HG03575 (cell line): ENCODE data around the gene MSRB3.

Experiments
- ATAC-seq: cut with Tn5 transposase; IDR thresholded peaks from one replicate; pipeline ENCODE4 v1.9.1; 2021; ENCODE audit not compliant: unreplicated experiment, insufficient number of reproducible peaks, low FRiP score; ENCODE audit errors: extremely low read depth

The MSRB3 gene

DNA sequence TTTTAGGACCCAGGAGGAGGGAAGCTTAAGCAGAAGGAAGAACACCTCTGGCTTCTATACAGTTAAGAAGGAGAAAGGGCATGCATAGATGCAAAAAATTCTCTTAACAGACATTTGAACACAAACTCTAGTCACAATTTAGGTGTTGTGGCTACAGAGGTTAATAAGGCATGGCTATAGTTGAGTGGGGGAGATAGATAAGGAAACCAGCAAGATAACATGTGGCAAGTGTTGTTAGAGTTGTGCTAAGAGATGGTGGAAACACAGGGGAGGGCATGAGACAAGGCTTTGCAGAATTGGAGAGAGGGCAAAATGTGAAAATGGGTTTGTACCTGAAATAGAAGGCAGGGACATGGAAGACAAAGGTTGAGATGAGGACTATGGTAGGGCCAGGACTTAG is 88.9 kb downstream of the MSRB3 start:
- ATAC-seq, result no peak

DNA sequence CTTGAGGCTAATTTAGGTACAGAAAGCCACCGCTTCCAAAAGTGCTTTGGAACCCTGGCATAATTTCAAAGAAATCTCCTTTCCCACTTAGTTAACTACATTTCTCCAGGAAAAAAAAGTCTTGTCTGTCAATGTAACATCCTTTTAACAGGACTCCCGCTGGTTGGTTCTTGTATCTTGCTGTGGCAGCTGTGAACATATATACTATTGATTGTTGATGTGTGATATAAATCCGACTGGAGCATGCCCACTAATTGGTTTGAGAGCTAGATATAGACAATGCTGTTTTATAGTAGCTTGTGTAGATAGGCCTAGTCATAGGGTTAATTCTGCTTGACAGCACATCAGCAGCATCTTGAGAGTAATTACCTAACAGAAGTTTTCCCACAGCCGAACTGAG is 89.6 kb downstream of the MSRB3 start:
- no peak for ATAC-seq

DNA sequence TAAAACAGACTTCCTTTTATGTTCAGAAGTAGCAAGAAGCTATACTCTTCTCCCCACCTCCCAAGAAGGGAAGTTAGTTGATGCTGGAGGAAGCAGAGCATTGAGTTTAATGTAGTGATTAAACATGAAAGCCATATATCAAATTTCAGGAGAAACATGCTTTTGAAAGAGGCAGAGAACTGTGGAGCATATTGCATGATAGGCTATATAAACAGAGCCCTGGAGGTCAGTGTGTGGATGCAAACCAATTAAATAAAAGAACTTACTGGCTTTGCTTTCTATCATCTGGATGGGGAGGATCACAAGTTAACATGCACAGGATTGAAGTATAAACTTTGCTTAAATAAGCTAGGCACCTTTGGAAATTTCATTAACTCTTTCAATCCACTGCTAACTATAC is 94.1 kb downstream of the MSRB3 start:
- no peak for ATAC-seq

DNA sequence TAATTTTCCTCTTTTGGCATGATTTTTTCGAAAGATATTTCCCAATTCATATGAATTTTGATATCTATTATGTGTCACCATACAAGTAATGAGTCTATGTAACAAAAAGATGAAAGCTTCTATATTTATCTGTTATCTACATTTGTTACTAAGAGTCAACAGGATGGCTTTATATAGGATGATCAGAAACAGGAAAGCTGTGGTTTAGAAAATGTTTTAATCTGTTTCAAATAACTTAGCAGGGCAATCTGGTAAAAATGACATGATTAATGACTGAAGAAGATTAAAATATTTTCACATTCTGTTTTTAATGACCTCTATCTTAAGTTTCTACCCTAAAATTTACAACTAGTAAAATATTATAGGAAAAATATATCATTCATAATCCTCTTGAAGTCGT is 105.8 kb downstream of the MSRB3 start:
- no peak for ATAC-seq

DNA sequence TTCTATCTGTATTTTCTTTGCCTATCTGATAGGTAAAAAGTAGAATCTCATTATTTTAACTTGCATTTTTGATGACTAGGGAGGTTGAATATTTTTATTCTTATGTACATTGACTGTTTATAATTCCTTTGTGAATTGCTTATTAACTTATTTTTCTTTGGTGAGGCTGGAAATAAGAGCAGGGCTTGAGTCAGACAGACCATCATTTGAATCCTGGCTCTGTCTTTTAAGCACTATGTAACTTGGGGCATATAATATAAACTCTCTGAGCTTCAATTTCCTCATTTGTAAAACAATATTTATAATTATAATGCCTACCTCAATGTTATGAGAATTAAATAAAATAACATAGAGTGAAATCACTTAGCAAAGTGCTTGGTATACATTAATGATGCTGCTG is 108.9 kb downstream of the MSRB3 start:
- no peak for ATAC-seq

DNA sequence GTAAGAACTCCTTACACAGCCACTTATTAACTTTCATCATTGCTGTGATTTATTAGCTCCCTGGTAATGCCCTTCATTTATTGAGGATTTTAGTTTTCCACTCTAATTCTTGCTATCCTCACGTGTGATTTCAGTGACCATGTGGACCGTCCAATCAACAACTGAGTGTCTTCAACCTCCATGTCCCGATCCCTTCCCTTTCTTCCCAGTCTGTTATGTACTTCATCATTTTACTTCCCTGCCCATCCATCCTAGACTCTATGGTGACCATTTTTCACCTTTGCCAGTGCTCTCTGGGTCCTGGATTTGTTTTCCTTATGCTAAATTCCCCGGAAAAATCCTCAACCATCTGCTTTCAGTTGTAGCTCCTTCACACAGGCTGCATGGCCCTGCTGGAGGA is 111.0 kb downstream of the MSRB3 start:
- ATAC-seq, result no peak

DNA sequence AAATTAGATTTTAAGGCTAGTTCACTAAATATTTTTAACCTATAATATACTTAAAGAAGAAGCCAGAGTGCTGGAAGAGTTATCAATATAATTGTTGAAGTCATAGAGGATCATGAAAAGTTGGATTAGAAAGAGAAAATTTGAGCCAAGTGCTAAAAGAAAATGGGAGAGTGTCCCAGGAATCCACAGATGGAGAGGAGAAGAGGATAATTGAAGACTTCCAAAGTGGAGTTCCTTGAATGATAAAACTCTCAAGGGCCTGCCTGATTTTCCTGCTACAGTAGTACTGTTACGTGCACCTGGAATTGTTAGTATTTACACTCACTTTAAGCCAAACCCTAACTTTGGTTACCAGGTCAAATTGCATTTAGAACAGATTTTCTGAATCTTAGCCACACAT is 113.2 kb downstream of the MSRB3 start:
- no peak for ATAC-seq

DNA sequence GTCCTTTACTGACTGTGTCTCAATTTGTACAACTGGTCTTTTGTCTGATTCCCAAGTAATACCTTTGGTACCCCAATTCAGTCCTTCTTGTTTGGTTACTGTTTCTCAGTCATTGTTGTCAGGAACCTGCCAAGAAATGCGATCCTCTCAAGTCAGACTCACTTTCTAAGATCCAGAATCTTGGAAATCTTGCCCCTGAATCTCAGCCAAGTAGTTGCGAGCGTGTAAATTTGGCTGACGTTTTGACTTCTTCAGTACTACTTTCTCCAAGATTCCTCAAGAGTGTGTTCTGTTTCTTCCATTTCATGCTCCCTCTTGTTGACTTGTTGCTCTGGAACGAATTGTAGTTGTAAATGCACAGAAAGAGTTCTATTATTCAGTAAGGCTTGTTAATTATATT is 114.0 kb downstream of the MSRB3 start:
- ATAC-seq, result no peak

DNA sequence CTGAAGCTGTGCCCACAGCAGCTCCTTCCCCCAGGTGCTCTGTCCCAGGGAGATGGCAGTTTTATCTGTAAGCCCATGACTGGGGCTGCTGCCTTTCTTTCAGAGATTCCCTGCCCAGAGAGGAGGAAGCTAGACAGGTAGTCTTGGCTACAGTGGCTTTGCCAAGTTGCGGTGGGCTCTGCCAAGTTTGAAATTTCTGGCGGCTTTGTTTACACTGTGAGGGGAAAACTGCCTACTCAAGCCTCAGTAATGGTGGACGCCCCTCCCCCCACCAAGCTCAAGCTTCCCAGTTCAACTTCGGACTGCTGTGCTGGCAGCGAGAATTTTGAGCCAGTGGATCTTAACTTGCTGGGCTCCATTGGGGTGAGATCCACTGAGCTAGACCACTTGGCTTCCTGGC is 124.7 kb downstream of the MSRB3 start:
- ATAC-seq, result no peak

DNA sequence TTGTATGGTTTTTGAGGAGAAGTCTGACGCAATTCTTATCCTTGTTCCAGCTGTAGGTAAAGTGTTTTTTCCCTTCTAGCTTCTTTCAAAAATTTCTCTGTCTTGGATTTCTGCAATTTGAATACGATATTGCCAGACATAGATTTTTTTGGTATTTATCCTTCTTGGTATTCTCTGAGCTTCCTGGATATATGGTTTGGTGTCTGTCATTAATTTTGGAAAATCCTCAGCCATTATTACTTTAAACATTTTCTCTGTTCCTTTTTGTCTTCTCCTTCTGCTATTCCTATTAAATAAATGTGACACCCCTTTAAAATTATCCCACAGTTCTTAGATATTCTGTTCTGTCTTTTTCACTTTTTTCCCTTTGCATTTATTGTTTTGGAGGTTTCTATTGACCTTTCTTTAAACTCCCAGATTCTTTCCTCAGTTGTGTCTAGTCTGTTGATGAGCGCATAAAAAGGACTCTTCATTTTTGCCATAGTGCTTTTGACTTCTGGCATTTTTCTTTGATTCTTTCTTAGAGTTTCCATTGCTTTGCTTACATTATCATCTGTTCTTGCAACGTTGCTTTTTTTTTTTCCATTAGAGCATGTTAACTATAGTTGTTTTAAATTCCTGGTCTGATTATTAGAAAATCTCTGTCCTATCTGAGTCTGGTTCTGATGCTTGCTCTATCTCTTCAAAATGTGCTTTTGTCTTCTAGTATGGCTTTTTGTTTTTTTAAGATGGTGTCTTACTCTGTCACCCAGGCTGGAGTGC is 129.1 kb downstream of the MSRB3 start:
- ATAC-seq, result no peak

DNA sequence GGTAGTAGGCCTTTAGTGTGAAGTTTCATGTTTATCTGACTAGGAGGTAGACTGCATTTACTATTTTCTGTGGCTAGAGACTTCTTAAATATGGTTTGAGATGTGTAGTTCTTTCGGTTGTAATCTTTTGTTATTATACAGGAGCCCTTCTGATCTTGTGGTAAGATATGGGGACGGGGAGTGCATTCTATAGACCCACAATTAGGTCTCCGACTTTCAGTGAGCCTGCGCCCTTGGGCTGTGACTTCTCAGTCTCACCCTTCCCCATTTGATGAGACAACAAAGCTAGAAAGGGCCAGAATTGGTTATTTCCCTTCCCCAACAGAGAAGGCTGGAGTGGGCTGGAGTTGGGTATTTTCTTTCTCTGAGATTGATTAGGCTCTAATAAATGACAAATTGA is 130.0 kb downstream of the MSRB3 start:
- no peak for ATAC-seq

DNA sequence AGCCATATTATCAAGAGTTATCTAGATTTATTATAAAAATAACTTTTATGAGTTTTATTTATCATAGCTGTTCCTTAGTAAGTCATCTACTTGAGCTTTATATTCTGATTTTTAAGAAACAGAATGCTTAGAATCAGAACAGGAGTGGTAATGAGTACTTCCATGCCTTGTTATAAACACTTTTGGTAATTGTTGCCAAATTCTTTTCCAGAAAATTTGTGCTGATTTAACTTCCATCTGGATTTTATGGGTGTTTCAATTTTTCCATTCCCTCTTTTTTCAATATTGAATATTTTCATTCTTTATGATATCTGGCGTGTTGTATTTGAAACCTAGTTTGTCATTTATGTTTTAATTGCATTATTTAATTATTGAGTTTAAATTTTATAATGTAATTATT is 131.2 kb downstream of the MSRB3 start:
- ATAC-seq, result no peak

DNA sequence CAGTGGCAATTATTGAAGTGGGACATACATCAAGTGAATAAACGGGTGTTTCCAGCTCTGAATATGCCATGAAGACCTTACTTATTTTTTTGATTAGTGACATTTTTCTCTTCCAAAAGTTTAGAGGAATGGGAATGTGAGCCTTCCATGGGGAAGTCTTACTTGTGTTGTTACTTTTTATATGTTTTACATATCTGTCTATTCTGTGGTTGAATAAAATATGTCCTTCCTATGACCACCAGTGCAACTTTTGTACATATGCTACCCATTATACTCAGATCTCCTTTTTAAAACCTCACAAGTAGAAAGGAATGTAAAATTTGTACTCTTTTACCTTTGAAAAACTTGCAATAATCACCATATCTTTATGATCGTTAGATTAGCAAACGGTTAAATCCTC is 132.7 kb downstream of the MSRB3 start:
- ATAC-seq, result no peak

DNA sequence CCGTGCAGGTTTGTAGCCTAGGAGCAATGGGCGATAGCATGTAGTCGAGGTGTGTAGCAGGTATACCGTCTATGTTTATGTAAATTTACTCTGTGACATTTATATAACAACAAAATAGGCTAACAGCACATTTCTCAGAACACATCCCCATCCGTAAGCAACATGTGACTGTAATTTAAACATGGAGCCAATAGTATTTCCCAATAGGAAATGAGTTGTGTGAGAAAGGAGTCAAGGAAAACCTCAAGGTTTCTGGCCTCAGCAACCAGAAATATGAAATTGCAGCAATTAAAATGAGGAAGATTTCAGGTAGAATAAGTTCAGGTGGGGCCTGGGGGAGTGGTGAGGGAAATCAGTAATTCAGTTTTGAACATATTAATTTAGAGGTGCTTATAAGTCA is 136.0 kb downstream of the MSRB3 start:
- ATAC-seq, result no peak

DNA sequence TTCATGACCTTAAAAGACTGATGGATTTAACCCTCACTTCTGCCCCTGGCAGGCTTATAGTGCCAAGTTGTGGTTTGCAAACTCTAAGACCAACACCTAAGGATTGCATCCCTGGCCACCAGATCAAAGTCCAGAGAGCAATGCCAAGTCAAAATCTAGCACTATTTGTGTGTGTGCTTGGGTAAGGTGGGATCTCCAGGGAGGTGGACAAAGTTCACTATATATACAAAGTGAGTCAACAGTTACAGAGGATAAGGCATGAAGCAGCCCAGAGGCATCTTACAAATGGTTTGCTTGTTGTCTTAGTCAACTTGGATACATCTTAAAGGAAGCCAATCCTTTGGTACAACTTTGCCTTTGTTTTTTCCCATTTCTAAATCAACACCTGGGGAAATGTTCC is 137.3 kb downstream of the MSRB3 start:
- no peak for ATAC-seq

DNA sequence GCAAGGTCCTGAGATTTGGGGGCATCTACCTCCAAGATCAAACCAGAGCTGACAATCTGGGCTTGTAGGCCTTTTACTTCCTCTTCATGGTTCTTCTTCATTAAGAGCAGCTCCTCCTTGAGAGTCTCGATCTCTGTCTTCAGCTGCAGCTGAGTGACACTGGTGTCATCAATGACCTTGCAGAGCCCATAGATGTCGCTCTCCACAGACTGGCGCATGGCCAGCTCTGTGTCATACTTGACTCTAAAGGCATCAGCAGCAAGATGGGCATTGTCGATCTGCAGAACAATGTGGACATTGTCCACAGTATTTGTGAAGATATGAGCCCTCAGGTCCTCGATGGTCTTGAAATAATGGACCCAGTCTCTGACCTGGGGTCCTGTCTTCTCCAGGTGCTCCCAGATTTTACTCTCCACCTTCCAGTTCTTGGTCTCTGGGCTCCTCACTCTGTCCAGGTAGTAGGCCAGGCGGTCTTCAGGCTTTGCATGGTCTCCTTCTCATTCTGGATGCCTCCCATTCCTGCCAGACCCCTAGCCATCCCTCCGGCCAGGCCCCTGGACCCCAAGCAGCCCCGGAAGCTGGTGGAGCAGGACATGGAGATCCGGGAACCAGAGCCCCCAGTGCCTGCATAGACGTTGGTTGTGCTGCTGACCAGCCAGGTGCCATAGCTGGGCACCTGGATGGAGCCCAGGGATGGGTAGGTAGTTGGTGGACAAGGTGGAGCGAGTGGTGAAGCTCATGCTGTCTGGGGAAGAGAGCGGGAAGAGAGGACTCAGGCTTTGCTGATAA is 141.0 kb downstream of the MSRB3 start:
- no peak for ATAC-seq

DNA sequence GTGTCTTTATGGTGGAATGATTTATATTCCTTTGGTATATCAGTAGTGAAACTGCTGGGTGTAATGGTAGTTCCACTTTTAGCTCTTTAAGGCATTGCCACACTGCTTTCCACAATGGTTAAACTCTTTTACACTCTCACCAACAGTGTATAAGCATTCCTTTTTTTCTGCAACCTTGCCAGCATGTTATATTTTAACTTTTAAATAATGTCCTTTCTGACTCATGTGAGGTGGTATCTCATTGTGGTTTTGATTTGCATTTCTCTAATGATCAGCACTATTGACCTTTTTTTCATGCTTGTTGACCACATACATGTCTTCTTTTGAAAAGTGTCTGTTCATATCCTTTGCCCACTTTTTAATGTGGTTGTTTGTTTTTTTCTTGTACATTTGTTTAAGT is 142.5 kb downstream of the MSRB3 start:
- no peak for ATAC-seq

DNA sequence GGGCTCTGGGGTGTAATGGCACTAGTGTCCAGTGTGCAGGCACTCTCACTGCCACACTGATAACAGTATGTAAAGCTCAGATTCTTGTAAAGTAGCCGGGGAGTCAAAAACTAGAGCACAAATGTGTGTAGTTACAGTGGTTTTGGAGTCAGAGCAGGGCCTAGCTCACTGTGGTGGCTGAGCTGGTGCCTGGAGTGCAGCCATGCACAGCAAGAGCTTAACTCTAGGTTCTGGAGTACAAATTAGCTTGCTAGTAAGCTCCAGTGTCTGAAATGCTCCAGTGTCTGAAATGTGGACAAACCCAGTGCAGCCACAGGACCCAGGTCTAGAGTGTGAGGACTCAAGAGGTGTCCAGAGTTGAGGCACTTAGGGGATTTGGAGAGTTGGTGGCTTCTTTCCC is 149.2 kb downstream of the MSRB3 start:
- ATAC-seq, result no peak

DNA sequence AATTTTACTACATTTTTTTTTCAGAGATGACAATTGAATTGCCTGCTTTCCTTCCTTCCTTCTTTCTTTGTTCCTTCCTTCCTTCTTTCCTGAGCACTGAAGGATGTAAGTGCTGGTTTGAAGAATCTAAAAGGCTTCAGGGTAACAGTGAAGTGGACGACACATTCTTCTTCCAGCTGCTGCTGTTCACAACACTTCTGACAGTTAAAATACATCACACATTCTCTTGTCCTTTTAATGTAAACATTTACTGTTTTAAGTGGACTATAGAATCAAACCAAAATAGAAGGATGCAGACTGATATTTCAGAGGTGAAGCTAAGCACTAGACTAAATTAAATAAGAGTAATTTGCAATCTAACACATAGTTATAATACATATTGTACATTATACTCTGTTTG is 151.5 kb downstream of the MSRB3 start:
- no peak for ATAC-seq

DNA sequence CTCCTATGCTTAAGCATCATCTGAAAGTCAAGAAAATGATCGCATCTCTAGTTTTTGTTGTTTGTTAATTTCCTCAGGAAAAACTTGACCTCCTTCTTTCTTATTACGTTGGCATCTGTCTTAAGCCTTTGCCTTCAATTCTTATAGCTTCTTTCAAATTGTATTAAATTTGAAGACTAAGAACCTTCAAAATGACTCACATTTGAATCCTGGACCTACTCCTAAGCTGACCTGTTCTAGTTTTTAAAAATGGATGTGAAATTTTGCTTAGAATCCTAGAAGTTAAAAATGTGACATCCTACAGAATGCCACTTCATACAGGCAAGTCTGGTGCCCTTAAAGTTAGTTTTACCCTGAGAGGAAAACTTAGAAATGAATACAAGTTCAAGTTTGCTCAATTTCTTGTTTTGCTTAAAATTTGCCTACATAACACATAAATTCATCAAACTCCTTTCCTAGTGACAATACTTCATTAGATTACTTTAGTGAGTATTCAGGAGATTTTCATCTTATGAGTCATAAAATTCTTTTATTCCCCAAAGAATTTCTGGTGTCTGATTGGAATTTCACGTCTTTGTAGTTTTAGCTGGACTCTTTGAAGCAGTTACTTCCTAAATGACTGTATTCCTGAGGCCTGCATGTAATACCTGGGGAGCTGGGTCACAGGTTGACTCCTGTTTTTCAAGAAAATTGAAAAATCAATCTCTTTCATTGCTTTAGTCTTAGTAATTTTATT is 152.3 kb downstream of the MSRB3 start:
- no peak for ATAC-seq
